Inferior parietal cortex (tissue), 1 donor: Measurements from ENCODE around the gene OR2T27.
"Not testable (repeated sequence)": the region's sequence is repeated elsewhere in the genome, so short reads cannot be mapped to it uniquely, and the experiment has no call there.

ENCODE experiments used
- DNase-seq: peaks from one replicate; pipeline ENCODE4 v3.0.0-alpha.2; 2016; ENCODE audit errors: extremely low spot score

The OR2T27 gene, protein sequence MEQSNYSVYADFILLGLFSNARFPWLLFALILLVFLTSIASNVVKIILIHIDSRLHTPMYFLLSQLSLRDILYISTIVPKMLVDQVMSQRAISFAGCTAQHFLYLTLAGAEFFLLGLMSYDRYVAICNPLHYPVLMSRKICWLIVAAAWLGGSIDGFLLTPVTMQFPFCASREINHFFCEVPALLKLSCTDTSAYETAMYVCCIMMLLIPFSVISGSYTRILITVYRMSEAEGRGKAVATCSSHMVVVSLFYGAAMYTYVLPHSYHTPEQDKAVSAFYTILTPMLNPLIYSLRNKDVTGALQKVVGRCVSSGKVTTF

GRCh38 chr1:248655354-248655753 lies at the start of gene OR2T27:
Gene OR2T27, minus strand, starts transcription at chr1:248655528. Its CDS starts 4,644 bp downstream, at chr1:248650884.
- not testable (repeated sequence) for DNase-seq

DNA sequence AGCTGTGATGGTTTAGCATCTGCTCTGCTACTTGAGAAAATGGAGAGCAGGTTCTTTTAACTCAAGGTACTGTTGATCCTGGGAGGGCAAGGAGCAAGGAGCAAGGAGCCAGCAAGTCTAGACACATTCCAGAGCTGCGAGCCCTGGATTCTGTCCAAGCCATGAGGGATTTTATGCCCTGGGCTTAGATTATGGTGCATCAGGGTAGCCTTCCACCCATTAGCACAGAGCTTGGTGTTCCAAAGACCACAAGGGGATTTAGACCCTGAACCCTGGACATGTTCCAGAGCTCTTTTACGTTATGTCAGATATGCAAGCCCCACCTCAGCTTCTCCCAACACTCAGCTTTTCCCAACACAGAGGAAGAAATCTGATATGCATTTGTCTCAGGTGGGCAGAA lies 49.3 kb upstream of the OR2T27 start:
- no peak for DNase-seq

DNA sequence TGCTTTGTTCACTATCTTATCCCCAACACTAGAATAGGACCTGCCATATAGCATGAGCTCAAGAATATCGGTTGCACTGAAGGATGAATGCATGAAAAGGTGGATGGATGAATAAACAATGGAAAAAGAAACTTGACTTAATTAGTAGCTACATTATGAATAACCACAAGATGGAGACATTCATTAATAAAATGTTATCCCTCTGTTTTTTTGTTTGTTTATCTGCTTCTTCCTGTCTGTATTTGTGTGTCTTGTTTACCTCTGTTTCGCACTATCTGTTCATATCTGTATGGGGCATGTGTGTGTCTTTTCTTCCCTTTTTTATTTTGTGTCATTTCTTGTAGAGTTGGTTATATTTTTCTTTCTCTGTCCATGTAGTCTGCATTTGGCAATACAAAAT lies 48.3 kb upstream of the OR2T27 start:
- no peak for DNase-seq

DNA sequence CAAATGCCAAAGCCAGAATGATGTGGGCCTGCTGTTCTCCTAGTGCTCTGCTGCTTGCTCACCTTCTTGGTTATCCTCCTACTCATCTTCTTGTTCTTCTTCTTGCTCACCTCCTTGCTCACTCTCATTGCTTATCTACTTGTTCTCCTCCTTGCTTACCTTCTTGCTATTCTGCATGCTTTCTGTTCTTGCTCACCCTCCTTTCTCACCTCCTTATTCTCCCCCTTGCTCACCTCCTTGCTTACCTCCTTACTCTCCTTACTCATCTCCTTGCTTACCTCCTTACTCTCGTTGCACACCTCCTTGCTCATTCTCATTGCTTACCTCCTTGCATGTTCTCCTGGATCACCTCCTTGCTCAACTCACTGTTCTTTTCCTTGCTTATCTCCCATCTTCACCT lies 47.4 kb upstream of the OR2T27 start, which contains the start of gene OR14I1:
OR14I1 (minus strand) TSS at position 53 of the 400 bp plus-strand sequence.
- no peak for DNase-seq

DNA sequence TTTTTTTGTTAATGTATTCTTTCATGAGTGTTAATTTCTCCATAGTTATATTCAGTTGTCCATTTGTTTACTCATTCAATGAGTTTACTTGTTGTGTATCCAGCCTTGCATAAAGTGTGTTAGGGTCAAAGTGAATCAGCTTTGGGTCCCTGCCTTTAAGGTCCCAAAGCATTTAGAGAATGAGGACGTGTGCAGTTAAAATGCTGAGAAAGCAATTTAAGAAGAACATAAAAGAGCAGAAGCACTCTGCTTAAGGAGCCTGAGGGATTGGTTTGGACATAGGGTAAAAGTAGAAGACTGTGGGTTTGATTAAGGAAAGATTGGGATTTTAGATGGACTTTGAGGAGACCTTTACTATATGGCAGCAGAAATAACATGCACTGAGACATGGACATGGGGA lies 43.8 kb upstream of the OR2T27 start:
- DNase-seq = no peak

DNA sequence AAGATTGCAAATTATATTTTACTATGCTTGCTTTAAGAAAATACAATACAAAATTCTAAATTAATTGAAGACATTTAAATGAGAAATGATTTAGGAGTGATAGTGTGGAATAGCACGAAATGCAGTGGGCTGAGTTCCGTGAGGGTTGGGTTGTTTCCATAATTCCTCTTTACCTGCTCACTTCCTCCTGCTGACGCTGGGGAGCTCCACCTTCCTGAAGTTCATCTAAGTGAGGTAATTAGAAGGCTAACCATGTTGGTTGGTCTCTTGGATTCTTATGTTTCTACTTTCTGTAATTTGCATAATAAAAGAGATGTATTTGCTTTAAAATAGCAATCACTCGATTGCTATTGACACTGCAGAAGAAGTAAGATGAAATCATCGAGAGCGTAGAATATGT lies 42.6 kb upstream of the OR2T27 start:
- DNase-seq = no peak

- DNase-seq = no peak
These were observed 41.4 kb upstream of the OR2T27 start for GRCh38 chr1:248696774-248697173.

- peak; percentile 4 for DNase-seq
These were observed 40.9 kb upstream of the OR2T27 start for GRCh38 chr1:248696261-248696660.

- no peak for DNase-seq
These were observed 40.3 kb upstream of the OR2T27 start for GRCh38 chr1:248695451-248696132.

- DNase-seq = no peak
These were observed 36.3 kb upstream of the OR2T27 start for GRCh38 chr1:248691567-248692155.

GRCh38 chr1:248688527-248689298 lies 33.4 kb upstream of the OR2T27 start:
- DNase-seq = no peak

GRCh38 chr1:248686815-248687214 lies 31.5 kb upstream of the OR2T27 start:
- DNase-seq = no peak

DNA sequence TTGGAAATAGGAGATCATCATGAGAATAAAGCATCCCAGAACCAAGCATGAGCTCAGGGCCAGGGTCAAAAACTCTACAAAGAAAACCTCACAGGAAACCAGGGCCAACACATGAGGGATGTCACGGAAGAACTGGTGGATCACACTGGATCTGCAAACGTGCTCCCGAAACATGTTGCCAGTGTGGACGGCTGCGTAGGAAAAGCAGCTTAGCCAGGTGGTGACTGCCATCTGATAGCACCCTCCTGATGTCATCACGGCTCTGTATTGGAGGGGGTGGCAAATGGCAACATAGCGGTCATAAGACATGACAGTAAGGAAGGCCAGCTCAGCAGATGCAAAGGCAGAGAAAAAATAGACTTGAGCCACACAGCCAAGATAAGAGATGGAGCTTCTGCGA lies 26.3 kb upstream of the OR2T27 start:
- DNase-seq = no peak

- DNase-seq = no peak
These were observed 14.7 kb upstream of the OR2T27 start for GRCh38 chr1:248670003-248670402.

DNA sequence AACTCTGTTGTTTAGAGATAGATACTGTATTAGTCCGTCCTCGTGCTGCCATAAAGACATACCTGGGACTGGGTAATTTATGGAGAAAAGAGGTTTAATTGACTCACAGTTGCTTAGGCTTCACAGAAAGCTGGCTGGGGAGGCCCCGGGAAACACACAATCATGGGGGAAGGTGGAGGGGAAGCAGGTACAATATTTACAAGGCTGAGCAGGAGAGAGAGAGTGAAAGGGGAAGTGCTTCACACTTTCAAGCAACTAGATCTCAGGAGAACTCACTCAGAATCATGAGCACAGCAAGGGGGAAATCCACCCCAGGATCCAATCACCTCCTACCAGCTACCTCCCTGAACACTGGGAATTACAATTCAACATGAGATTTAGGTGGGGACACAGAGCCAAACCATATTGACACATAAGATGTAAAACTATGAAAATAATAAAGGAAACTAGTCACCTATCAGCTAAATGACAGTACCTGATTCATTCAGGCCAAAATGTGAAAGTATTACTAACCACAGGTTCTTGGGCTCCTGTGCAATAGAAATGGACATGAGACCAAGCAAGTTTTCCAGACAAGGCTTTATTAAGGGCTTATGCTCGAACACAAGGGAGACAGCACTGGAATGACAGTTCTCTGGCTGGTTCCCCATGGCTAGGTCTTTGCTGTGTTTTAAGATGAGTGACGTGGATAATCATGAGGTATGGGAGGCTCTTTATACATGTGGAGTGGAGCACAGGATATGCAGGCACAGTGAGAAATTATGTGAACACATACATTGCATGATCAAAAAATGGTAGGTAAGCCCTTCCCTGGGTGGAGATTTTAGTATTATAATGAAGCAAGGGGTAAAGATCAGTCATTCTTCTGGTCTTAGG lies 8.4 kb upstream of the OR2T27 start:
- DNase-seq = not testable (repeated sequence)

GRCh38 chr1:248656797-248657196 lies 1.5 kb upstream of the OR2T27 start:
- not testable (repeated sequence) for DNase-seq

GRCh38 chr1:248648770-248649536 lies 6.4 kb downstream of the OR2T27 start:
- not testable (repeated sequence) for DNase-seq

- DNase-seq = not testable (repeated sequence)
These were observed 10.2 kb downstream of the OR2T27 start, which contains the start of gene OR2T35 for GRCh38 chr1:248645178-248645577. Gene OR2T35, minus strand, starts transcription at chr1:248645278. Its CDS starts 6,020 bp downstream, at chr1:248639258.

- DNase-seq = not testable (repeated sequence)
These were observed 12.2 kb downstream of the OR2T27 start for GRCh38 chr1:248642971-248643651.
